NCI-H526 treated with DMSO at 0.1 percent for 48 hours (cell line): ENCODE results near the gene FGD4.
"Not testable (repeated sequence)": the region's sequence is repeated elsewhere in the genome, so short reads cannot be mapped to it uniquely, and the experiment has no call there.

Experiments
- DNase-seq: peaks from one replicate; lab custom pipeline; 2025; lab: John Stamatoyannopoulos, UW

FGD4 gene

DNA sequence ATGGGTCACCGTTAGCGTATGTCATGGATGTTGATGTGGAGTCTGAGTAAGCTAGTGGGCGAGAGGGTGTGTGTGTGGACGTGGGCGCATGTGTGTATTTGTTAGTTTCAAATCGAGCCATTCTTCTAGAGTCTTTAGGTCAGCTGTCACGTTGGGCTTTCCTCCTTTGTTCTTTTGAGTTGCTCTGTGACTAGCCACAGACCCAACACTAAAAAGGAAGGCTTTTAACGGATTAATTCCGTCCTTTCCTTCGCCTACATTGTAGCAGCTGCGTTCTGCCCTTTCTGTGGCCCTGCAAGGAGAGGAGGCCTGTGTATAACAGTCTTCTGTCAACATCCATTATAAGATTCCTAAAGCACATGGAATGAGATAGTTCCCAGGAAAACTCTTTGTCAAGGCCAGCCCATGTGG lies 162.6 kb downstream of the FGD4 start:
- no peak for DNase-seq

DNA sequence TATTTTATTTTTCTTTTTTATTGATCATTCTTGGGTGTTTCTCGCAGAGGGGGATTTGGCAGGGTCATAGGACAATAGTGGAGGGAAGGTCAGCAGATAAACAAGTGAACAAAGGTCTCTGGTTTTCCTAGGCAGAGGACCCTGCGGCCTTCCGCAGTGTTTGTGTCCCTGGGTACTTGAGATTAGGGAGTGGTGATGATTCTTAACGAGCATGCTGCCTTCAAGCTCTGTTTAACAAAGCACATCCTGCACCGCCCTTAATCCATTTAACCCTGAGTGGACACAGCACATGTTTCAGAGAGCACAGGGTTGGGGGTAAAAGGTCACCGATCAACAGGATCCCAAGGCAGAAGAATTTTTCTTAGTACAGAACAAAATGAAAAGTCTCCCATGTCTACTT lies 163.1 kb downstream of the FGD4 start:
- DNase-seq = not testable (repeated sequence)

DNA sequence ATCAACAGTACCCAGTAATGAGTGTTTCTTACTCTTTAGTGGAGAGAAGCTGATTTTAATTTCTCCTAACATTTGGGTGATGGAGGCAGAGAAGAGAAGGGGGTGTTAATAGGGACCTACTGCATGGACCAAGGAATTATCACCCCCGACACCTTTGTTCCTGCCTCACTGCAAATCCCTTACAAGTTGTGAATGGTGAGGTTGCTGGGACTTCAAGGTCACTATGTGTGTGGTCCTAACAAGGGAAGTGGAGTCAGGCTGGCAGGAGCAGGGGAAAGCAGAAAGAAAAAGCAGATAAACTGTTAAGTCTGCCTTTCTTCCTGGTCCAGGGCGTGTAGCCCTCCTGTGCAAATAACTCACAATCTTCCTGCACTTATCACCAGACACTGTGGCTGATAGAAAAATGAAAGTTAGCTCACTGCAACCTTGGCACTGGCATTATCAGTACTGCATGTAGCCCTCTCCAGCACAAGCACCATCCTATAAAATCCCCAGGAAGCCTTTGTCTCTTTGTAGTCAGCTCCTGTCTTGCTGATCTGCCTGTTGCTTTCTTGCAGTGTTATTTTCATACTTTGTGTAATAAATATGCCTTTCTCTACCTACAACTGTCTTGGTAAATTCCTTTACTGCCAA lies 167.4 kb downstream of the FGD4 start:
- no peak for DNase-seq

DNA sequence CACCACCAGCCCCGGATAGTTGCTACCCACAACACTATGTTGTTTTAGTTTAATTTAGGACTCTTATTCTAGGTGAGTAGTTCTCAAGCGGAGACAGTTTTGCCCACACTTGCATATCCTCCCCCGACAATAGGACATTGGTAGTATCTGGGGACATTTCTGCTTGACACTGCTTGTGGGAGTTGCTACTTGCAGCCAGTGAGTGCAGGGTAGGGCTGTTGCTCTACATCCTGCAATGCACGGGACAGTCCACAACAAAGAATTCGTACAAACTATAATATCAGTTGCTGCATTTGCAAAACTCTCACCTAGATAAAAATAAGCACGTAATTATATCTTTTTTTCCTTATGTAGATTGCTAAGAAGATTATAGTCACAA lies 167.9 kb downstream of the FGD4 start:
- DNase-seq = no peak

DNA sequence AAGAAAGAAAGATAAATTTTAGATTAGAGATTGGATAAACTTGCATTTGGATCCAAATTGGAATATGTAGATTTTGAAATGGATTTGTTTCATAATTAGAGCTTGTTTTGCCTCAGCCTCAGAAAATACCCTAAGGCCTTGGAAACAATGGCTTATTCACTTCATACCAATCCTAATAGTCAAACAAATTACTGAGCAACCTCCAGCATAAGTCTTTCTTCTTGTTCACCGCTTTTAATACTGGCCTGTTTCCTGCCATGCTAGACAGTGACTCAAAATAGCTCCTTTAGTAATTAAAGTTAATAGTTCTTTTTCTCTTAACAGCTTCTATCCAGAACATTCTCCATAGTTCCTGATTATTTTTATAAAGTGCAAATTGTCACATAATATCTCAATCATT lies 168.9 kb downstream of the FGD4 start:
- peak; percentile 67 for DNase-seq

DNA sequence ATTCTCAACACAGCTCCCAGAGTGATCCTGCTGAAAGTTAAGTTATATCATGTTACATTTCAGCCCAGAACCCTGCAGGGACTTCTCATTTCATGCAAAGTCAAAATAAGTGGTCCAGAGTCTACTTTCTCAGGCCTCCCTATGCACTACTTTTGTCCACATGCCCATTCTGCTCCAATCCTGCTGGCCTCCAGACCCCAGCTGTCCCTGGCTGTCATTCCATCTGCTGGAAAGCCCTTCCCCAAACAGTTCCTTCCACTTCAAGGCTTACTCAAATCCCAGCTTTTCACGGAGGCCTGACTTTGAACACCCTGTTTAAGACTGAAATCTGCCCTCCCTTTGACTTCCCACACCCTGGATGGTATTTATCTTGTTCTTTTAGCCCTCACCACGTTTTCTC lies 169.9 kb downstream of the FGD4 start:
- no peak for DNase-seq

DNA sequence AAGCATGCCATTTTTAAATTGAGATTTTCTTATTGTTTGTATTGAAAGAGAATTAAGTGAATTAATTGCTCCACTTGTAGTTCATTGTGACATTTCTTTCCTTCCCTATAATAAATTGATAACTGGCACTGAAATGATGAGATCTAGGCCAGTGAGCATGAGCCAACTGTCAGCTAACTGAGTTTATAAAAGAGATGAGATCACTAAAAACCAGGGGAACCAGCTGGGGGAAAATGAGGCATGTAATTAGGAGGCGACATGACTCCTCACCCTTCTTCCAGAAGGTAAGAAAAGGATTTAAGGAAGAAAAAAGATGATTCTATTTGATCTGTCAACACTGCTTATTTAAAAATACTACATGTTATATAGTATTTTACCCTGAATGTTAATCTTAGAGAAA lies 175.2 kb downstream of the FGD4 start:
- no peak for DNase-seq

DNA sequence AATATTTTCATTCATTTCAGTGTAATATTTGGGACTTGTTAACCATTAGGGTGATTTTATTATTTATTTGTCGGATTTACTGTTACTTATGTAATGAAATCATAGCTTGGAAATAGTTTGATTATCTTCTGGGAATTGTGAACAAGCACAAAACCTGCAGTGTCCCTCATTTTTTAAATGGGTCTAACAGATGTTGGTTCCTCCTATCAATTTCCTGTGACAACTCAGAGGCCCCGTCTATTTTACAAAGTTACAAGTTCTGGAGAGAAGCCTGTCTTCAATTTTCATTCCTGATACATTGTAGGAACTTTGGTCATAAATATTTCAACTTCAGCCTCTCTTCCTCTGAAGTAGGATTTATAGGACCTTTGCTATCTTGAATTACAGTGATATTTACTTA lies 178.0 kb downstream of the FGD4 start:
- DNase-seq = no peak

DNA sequence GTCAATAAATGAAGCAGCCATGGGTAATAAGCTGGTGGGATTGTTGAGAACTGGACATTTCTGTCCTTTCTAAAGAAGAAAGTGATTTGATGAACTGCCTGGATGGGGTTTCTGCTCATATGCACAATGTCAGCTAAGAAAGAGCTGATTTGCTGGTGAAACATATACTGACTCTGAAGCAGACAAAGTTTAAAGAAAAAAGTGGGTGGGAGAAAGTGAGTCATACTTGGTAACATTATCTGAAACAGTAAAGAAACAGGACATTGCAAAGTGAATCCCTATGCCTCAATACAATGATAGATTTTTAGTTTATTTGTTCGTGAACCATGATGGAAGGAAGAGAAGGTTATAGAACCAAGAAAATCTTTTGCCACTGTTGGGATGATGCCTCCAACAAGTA lies 184.2 kb downstream of the FGD4 start:
- DNase-seq = no peak

DNA sequence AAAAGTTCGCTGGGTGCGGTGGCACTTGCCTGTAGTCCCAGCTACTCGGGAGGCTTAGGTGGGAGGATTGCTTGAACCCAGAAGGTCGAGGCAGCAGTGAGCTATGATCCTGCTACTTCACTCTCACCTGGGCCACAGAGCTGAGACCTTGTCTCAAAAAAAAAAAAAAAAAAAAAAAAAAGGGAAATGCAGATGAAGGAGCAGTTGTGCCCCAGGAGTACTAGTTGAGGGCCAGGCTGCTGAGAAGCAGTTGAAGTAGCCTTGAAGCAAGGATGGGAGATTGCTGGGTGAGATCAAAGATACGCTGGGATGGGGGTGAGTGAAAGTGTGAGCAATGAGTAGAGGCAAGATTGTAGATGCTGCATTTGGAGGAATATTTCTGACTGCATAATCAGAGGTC lies 186.3 kb downstream of the FGD4 start:
- DNase-seq = no peak

DNA sequence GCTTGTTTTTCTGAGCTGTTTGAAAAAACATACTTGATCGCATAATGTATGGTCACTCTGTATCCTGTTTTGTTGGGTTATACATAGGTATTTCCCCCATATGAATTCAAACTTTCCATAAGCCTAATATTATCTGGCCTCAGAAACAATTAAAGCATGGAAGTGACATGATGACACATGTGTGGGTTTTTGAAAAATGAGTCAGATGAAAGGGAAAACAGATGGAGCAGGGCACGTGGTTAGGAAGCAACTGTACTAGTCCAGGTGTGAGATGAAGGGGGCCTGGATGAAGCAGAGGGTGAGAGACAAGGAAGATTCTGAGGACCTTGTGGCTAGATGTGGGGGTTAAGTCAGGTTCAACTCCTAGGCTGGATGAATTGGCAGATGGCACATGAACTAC lies 187.0 kb downstream of the FGD4 start:
- DNase-seq = no peak

DNA sequence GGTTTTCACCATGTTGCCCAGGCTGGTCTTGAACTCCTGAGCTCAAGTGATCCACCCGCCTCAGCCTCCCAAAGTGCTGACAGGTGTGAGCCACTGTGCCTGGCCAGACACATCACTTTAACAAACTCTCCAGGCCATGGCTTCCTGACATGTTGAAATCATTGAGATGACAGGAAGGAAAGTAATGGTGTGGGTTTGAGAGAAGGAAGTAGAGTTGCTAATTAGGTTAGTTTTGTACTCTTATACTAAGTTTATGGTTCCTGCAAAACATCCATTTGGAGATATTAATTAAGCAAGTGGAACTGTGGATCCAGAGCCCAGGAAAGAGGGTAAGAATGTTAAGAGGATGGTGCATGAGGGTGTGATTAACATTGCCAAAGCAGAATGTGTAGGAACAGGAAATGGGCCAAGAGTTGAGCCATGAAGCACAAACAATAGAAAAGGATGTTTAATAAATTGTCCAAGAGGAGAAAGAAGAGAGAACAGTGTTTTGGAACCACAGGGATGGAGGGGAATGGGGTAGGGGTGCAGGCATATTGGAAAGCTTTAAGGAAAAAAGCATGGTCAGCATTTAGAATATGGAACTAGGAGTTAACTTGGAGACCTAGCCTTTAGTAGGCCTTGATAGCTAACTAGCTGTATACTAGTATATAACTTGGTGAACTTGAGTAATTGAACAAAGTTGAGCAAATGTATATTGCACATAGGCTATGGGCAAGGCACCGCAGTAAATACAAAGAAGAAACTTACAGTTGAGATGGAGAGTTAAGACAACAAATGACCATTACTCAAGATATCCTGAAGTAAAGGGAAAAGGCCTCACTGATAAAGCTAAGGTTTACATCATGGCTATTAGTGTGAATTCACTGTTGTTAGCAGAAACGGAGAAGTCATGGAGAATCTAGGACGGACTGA lies 188.5 kb downstream of the FGD4 start:
- DNase-seq = no peak

DNA sequence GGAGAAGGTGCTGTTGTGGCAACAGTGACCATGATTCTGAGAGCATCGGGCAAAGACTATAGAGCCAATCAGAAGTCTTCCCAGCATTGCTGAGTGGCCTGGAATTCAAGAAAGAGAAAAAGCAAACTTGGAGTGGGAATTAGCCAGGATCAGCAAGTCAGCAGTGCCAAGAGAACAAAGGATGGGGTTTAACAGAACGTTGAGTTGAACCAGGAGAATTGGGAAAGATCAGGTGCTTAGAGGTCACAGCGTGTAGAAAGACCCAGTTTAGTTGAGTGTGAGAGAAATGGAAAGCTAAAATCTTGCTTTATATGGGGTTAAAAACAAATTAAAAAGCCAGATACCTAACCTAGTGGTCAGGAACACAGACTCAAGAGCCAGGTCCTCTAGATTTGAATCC lies 189.2 kb downstream of the FGD4 start:
- no peak for DNase-seq

DNA sequence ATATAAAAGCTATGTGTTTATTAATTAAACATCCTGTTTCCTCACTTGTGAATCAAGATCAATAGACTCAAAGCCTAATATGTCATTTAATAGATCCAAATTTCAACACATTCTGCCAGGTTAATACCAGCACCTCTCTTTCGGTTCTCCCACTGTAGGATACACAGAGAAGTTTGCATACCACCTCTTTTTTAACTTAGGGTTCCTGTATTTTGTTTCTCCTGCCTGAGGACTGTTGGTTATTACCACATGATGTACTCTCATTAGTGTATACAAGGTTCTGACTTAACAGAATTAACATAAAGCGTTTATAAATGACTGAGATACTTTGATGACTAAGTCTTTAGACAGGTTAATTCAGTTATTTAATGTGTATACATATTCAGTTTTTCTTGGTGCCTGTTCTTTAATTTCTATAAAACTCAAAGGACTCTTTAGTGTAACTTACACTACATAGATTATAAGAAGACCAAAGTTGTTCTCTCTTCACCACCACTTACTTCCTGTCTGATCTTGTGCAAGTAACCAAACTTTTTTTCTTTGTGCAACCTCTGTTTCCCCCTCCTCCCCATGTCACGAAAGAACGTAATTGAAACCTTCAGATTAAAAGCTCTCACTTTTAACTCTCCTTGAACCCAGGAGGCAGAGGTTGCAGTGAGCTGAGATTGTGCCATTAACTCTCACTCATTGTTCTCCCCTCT lies 190.0 kb downstream of the FGD4 start:
- DNase-seq = no peak

DNA sequence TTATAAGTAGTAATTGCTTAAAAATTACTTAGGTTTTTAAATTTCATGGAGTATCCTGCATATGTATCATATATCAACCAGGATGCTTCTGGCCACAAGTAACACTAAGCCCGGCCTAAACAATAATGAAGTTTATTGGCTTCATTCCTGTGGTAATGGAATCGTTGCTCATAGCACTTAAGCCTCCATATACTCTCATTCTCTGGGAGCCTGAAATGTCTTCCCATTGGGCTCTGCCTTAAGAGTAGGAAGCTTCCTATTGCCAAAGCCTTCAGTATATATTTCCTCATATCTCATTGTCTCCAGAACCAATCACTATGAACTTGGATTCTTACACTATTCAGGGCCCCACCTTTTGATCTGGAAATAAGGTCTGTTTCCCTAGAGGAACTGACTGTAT lies 195.9 kb downstream of the FGD4 start:
- no peak for DNase-seq

DNA sequence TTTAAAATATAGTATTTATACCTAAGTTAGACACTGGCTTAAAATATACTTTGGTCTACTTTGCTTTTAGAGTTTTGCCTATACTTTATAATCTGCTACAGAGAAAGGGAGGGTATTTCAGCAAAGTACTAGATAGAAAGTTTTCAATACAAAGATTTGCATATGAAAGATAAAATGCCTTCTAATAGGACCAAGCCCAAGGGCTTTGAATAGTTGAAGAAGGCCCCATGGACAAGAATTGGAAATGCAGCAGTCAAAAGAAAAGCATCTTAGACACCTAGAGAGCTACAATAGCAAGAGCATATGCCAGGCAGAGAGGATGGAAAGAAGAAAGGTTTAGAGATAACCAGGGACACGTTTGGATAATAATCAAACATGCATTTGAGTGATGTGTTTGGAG lies 196.7 kb downstream of the FGD4 start:
- no peak for DNase-seq

DNA sequence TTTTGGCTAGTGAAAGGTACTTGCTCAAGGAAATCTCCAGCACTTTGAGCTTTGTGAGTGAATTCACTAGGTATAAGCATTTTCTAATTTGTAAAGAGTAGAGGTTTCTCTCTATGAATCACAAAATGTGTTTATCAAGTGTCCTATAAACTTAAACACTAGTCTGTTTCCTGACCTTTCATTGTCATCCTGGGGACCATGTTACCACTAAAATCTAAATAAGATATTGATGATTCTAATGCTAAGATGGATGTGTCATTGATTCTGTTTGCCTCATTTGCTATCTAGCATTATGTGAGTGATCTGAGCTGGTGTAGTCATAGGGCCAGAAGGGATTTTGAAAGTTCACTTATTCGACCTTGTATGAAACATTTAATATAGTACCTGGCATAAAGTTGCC lies 199.3 kb downstream of the FGD4 start:
- DNase-seq = no peak

DNA sequence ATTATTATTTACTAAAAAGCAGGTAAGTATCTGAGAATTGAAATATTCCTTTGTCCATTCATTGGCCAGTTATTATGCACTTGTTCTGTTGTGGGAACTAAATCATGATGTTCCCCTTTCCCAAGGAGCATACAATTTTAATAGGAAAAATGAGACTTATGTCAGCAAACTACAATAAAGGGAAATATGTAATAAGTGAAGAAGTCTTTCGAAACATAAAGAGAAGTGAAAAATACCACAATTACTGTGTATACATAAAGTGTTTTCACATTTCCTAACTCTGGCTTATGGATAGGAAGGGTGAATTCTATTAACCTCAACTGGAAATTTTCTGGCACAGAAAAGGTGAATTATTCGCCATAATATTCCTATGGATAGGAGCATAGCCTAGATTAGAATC lies 201.3 kb downstream of the FGD4 start:
- no peak for DNase-seq

DNA sequence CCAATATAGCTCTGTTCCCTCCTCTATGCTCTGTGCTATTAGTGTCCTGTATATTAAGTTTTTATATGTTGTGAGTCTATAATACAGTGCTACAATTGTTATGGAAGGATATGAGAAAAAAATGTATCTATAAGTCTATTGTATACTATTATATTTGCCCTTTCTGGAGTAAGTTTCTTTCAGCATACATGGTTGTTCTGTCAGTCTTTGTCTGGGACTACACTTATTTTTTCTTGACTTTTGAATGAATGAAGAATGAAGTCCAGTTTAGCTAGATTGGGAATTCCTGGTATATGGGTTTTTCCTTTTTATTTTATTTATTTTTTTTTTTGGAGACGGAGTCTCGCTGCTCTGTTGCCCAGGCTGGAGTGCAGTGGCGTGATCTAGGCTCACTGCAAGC lies 203.7 kb downstream of the FGD4 start:
- DNase-seq = no peak

DNA sequence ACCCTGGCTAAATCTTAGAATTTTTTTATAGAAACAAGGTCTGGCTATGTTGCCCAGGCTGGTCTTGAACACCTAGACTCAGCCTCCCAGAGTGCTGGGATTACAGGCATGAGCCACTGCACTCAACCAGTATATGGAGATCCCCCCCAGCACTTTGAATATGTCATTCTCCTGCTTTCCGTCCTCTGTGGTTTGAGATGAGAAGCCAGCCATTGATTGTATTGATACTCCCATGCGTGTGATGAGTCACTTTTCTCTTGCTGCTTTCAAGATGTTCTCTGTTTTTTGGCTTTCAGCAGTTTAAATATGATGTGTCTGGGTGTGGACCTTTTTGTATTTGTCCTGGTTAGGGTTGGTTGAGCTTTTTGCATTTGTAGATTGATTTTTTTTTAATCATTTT lies 204.5 kb downstream of the FGD4 start:
- DNase-seq = no peak

DNA sequence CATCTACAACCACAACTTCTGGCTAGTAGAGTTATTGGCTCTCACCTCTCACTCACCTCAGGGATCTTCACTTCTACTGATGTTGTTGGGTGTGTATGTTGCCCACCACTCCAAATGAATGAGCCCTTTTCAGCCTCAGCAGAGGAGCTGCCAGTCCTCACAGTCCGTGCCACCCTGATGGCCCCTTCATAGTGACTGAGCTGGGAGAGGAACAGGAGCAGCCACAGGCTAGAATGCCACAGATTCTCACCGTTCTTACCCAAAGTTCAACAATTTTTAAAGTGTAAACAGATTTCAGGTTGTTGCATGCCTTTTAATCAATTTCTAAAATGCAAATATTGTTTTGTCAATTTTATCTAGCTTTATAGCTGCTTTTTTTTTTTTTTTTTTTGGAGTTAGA lies 205.2 kb downstream of the FGD4 start:
- DNase-seq = no peak

DNA sequence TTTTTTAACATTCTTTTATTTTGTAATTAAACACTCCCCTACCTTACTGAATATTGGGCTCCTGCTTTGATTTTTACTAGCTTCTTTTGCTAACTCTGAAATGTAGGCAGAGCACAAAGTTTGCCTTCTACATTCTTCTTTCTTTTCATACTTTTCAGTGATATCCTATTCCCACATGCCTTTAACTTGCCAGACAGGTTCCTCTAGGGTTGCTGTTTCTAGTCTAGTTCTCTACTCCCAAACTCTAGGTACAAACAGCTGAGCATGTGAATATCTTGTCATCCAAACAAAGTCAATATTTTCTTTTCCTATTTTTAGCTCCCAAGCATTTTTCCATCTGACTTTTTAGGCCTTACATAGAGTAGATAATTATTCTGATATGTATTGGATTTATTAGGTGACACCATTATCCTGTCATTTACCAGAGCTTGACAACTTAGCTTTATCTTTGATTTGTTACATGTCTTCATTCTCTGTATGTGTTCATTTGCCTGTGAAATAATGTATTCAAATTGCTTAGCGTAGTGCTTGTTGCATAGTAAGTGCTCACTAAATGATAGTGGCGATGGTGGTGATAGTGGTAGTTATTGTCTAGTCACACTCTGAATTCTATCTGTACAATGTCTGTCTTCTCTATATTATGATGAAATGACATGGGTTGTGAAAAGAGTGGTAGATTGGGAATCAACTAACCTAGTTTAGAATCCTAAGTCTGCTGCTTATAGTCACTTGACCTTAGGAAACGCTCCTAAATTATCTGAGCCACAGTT lies 206.2 kb downstream of the FGD4 start:
- DNase-seq = no peak
